ENCODE results near the gene OSBPL8.

GRCh38 chr12:76520348-76520747, 39.2 kb downstream of the OSBPL8 start:
- TF ChIP-seq, protein P1, sequence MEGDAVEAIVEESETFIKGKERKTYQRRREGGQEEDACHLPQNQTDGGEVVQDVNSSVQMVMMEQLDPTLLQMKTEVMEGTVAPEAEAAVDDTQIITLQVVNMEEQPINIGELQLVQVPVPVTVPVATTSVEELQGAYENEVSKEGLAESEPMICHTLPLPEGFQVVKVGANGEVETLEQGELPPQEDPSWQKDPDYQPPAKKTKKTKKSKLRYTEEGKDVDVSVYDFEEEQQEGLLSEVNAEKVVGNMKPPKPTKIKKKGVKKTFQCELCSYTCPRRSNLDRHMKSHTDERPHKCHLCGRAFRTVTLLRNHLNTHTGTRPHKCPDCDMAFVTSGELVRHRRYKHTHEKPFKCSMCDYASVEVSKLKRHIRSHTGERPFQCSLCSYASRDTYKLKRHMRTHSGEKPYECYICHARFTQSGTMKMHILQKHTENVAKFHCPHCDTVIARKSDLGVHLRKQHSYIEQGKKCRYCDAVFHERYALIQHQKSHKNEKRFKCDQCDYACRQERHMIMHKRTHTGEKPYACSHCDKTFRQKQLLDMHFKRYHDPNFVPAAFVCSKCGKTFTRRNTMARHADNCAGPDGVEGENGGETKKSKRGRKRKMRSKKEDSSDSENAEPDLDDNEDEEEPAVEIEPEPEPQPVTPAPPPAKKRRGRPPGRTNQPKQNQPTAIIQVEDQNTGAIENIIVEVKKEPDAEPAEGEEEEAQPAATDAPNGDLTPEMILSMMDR (IDR thresholded peaks at IDR 0.05; ENCODE audit: control extremely low read depth in 1 of 3, insufficient read depth in 1 of 3, low read depth in 1 of 3, low read length in 3 of 3), result no peak
- TF ChIP-seq FOSL1 (IDR thresholded peaks at IDR 0.05; ENCODE audit: insufficient read depth, low read depth, low read length), result no peak
- TF ChIP-seq EGR1 (IDR thresholded peaks at IDR 0.05; ENCODE audit: borderline replicate concordance, low read depth, low read length), result no peak
- TF ChIP-seq SUZ12 (IDR thresholded peaks at IDR 0.05; ENCODE audit: low read length), result no peak
- TF ChIP-seq TAF1 (IDR thresholded peaks at IDR 0.05; ENCODE audit: low read depth, low read length), result no peak
- no peak for TF ChIP-seq TEAD4 (IDR thresholded peaks at IDR 0.05; ENCODE audit: low read depth, low read length)
- no peak for TF ChIP-seq POLR2A (IDR thresholded peaks at IDR 0.05; ENCODE audit: control extremely low read depth in 1 of 2, low read depth in 2 of 2, low read length in 2 of 2)
- TF ChIP-seq HDAC2 (IDR thresholded peaks at IDR 0.05; ENCODE audit: borderline replicate concordance in 1 of 2, low read depth in 2 of 2, low read length in 2 of 2), result no peak

All from H1 (cell line).